ENCODE measurements around the gene BIN1.

The BIN1 gene

DNA sequence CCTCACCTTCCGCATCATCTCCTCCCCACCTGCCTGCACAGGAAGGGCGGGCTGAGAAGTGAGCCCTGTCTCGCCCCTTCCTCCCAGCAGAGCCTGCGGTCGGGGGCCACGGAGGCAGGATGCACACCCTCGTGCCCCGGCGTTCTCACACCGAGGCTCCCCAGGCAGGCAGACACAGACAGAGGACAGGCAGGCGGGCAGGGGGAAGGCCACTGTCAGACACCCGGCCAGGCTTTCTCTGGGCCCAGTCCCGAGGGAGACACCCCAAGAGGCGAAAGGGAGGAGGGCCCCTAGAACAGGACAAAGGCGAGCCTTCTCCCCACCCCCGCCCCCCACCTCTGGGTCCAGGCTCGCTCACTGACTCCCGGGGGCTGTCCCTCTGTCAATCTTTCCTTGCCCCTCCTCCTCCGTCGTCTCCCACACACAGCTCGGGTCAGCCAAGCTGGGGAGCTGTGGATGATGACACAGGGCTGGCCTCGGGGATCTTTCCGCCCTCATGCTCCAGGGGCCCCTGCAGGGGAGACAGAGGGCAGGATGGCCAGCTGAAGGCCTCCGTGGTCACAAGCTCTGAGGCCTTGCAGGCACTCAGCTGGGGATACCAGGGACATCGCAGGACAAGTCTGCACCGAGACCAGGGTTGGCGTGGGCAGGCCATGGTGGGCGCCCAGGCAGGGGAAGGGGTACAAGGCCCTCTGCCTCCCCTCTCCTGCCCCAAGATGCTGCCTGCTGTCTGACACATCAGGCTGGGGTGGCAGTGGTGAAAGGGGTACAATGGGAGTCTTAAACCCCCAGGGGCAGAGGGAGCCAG lies 24.9 kb downstream of the BIN1 start:
- no peak overlapping the region for H3K27ac ChIP-seq (ENCODE audit: low read depth, low read length, severe bottlenecking)
- peaks cover 6% of the 10 kb centered on the region for H3K36me3 ChIP-seq (ENCODE audit: control insufficient read depth, insufficient read depth, low read length)
- 81 to 87% methylated on average over 16 to 19 of the region's 28 CpGs for WGBS, 2 experiments (ENCODE audit: insufficient coverage in 2 of 2)
- no peak overlapping the region for H3K4me3 ChIP-seq (ENCODE audit: extremely low read depth, insufficient read depth, low read length, poor library complexity, severe bottlenecking)
- peaks cover 74% of the 10 kb centered on the region for H3K4me1 ChIP-seq (ENCODE audit: control insufficient read depth, insufficient read depth, low read length, poor library complexity, severe bottlenecking)
- no peaks in the 10 kb centered on the region for H3K9me3 ChIP-seq (ENCODE audit: control insufficient read depth, low read length)

DNA sequence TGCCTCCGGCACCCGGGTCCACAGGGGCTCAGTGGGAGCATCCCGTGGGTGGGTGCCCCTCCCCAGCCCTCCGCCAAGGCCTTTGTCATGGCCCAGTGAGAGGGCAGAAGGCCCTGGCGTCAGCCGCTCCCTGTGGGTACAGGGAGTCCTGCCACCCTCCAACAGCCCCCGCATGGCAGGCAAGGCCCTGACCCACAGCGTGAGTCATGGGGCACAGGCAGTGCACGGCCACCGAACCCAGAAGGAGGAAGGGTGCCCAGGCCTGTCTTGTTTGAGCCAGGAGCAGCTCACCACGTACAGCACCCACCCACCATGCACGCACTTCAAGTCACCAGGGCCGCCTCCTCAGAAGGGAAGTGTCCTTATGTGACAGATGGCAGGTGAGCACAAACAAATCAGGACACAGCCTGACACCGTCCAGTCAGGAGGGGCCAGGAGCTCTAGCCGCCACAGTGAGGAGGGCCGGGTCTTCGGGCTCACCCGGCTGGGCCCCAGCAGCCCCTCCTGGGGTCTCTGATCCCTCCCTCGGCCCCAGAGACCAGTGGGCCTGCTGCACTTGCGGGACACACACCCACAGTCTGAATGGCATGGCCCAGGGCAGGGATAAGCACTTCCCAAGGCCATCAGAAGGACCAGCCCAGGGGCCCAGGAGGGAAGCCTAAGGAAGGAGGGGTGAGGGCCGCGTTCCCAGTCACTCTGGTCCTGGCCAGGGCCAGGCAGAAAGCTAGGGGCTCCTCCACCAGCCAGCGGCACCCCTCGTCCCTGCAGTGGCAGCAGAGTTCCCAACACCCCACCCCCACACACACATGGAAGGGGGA lies 25.8 kb downstream of the BIN1 start:
- peaks cover 65% of the 10 kb centered on the region for H3K4me1 ChIP-seq (ENCODE audit: control insufficient read depth, insufficient read depth, low read length, poor library complexity, severe bottlenecking)
- WGBS, 2 experiments (ENCODE audit: insufficient coverage in 2 of 2) = 92 to 96% methylated on average over 18 to 19 of the region's 24 CpGs
- no peaks in the 10 kb centered on the region for H3K9me3 ChIP-seq (ENCODE audit: control insufficient read depth, low read length)
- peaks cover 11% of the 10 kb centered on the region for H3K36me3 ChIP-seq (ENCODE audit: control insufficient read depth, insufficient read depth, low read length)
- H3K27ac ChIP-seq (ENCODE audit: low read depth, low read length, severe bottlenecking) = peak overlapping the region; percentile 10
- no peak overlapping the region for H3K4me3 ChIP-seq (ENCODE audit: extremely low read depth, insufficient read depth, low read length, poor library complexity, severe bottlenecking)

DNA sequence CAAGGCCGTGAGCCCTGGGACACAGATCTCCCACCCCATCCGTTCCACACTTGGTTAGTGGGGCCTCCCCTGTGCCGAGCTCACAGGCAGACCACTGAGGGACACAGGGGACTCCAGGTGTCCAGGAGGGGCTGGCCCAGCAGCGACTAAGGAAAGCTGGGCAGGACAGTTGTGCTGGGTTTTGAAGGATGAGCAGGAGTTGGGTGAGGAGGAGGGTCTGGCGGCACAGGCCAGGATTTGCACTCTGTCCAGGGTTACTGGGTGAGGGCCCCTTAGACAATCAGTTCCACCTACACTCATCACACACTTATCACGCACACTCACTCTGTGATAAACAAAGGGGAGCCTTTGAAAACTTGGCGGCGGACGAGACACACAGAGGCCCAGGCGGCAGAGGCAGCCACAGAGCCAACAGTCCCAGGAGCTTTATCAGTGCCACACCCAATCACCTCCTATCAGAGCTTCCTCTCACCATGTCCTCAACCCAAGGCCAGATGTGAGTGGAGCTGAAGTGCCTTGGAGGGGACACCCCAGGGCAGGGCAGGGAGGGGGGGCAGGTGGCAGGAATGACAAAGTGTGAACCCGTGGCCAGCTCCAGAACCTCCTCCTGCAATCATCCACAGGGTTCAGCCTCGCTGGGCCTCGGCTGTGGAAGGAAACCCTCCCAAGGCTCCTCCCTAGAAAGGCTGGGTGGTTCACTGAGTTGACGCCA lies 26.6 kb downstream of the BIN1 start:
- Histone ChIP-seq H3K4me1 (ENCODE audit: control insufficient read depth, insufficient read depth, low read length, poor library complexity, severe bottlenecking) (peaks cover 58% of the 10 kb centered on the region), H3K27ac (ENCODE audit: low read depth, low read length, severe bottlenecking) (peak overlapping the region; percentile 10), H3K9me3 (ENCODE audit: control insufficient read depth, low read length) (no peaks in the 10 kb centered on the region), H3K36me3 (ENCODE audit: control insufficient read depth, insufficient read depth, low read length) (peaks cover 13% of the 10 kb centered on the region), H3K4me3 (ENCODE audit: extremely low read depth, insufficient read depth, low read length, poor library complexity, severe bottlenecking) (no peak overlapping the region)
- 88 to 96% methylated on average over 7 to 8 of the region's 14 CpGs for WGBS, 2 experiments (ENCODE audit: insufficient coverage in 2 of 2)

DNA sequence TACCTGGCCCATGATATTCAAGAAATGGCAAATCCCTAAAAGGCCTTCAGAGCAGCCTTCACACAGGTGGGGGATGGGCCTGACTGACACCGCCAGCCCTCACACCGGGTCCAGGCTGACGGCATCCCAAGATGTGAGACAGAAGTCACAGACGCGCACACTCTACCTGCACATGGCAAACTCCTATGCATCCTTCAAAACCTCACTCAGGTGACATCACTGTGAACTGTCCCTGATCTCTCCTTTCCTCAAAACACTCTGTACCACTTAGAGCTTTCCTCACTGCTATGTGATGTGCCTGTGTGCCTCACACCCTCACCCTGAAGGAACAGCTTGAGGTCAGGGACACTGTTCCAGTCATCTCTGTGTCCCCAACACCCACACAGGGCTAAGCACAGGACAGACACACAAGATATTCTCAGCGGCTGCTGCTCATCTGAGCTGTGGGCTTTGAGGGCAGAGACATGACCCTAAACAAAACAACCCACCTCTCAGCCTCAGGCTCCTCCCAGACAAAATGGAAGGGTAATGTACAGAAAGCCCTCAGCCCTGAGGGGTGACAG lies 27.5 kb downstream of the BIN1 start:
- WGBS, 2 experiments (ENCODE audit: insufficient coverage in 2 of 2) = 83 to 84% methylated on average over 3 to 5 of the region's 6 CpGs
- peaks cover 17% of the 10 kb centered on the region for H3K36me3 ChIP-seq (ENCODE audit: control insufficient read depth, insufficient read depth, low read length)
- no peak overlapping the region for H3K4me3 ChIP-seq (ENCODE audit: extremely low read depth, insufficient read depth, low read length, poor library complexity, severe bottlenecking)
- peaks cover 56% of the 10 kb centered on the region for H3K4me1 ChIP-seq (ENCODE audit: control insufficient read depth, insufficient read depth, low read length, poor library complexity, severe bottlenecking)
- H3K27ac ChIP-seq (ENCODE audit: low read depth, low read length, severe bottlenecking) = no peak overlapping the region
- H3K9me3 ChIP-seq (ENCODE audit: control insufficient read depth, low read length) = no peaks in the 10 kb centered on the region

DNA sequence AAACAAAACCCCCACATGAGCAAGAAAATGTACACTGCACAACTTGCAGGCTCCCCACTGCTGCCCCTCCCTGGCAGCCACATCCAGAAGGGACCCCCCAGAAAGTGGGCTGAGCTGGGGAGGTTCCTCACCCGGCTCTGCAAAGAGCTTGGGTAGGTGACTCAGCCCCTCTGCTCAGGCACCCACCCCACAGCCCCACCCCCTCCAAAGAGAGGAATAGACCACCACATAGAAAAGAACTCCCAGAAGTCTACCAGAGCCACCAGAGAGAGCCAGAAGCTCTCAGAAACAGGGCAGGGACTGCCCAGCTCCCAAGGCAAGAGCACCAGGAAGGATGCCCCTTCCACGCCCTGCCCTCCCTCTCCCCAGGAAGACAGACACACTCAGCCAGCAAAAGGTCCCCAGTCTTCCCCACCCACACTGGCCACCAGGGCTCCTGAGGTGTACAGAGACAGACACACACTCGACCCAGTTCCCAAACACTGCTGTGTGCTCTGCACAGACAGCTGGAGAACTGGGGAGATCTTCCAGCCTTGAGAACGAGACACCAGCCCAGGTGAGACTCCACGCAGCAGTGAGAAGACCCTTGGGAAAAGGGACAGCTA lies 28.2 kb downstream of the BIN1 start:
- WGBS, 2 experiments (ENCODE audit: insufficient coverage in 2 of 2) = 81 to 88% methylated on average over 3 to 4 of the region's 5 CpGs
- Histone ChIP-seq H3K4me1 (ENCODE audit: control insufficient read depth, insufficient read depth, low read length, poor library complexity, severe bottlenecking) (peaks cover 54% of the 10 kb centered on the region), H3K27ac (ENCODE audit: low read depth, low read length, severe bottlenecking) (no peak overlapping the region), H3K9me3 (ENCODE audit: control insufficient read depth, low read length) (no peaks in the 10 kb centered on the region), H3K36me3 (ENCODE audit: control insufficient read depth, insufficient read depth, low read length) (peaks cover 17% of the 10 kb centered on the region), H3K4me3 (ENCODE audit: extremely low read depth, insufficient read depth, low read length, poor library complexity, severe bottlenecking) (no peak overlapping the region)

DNA sequence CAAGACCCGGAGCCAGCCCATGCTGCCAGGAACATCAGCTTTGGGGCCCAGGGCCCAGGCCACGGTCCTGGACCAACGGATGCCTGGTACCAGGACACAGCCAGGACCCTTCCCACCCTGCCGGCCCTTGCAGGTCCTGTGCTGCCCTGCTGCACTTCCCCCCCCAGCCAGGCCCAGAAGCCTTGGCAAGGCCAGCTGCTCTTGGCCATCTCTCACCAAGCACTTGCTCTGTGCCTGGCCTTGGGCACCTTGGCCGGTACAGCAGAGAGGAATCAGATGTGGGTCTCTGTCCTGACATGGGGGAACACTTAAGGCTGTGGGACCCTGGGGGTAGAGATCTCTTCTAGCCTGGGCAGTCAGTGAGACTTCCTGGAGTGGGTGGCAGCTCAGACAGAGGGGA lies 28.9 kb downstream of the BIN1 start:
- H3K36me3 ChIP-seq (ENCODE audit: control insufficient read depth, insufficient read depth, low read length) = peaks cover 17% of the 10 kb centered on the region
- no peaks in the 10 kb centered on the region for H3K9me3 ChIP-seq (ENCODE audit: control insufficient read depth, low read length)
- H3K4me3 ChIP-seq (ENCODE audit: extremely low read depth, insufficient read depth, low read length, poor library complexity, severe bottlenecking) = no peak overlapping the region
- 85 to 100% methylated on average over 2 to 5 of the region's 5 CpGs for WGBS, 2 experiments (ENCODE audit: insufficient coverage in 2 of 2)
- H3K4me1 ChIP-seq (ENCODE audit: control insufficient read depth, insufficient read depth, low read length, poor library complexity, severe bottlenecking) = peaks cover 56% of the 10 kb centered on the region
- H3K27ac ChIP-seq (ENCODE audit: low read depth, low read length, severe bottlenecking) = no peak overlapping the region

DNA sequence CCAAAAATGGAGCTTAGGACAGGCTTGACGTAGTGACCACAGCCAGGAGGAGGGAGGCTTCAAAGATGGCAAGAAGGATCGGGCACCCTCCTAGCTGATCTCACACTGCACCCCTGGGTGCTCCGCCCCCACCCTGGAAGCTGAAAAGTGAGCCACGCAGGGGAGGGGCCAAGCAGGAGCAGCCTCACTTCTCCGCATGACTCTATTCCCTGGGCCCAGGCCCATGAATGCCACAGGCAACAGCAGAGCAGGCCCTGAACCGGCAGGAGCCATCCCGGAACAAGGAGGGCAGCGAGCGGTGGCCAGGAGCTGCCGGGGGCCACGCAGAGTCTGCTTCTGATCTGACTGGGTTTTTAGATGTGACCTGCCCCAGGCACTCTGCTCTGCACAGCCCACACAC lies 30.0 kb downstream of the BIN1 start:
- H3K9me3 ChIP-seq (ENCODE audit: control insufficient read depth, low read length) = no peaks in the 10 kb centered on the region
- peaks cover 49% of the 10 kb centered on the region for H3K4me1 ChIP-seq (ENCODE audit: control insufficient read depth, insufficient read depth, low read length, poor library complexity, severe bottlenecking)
- peaks cover 28% of the 10 kb centered on the region for H3K36me3 ChIP-seq (ENCODE audit: control insufficient read depth, insufficient read depth, low read length)
- no peak overlapping the region for H3K4me3 ChIP-seq (ENCODE audit: extremely low read depth, insufficient read depth, low read length, poor library complexity, severe bottlenecking)
- 81 to 88% methylated on average over 4 to 6 of the region's 11 CpGs for WGBS, 2 experiments (ENCODE audit: insufficient coverage in 2 of 2)
- no peak overlapping the region for H3K27ac ChIP-seq (ENCODE audit: low read depth, low read length, severe bottlenecking)

DNA sequence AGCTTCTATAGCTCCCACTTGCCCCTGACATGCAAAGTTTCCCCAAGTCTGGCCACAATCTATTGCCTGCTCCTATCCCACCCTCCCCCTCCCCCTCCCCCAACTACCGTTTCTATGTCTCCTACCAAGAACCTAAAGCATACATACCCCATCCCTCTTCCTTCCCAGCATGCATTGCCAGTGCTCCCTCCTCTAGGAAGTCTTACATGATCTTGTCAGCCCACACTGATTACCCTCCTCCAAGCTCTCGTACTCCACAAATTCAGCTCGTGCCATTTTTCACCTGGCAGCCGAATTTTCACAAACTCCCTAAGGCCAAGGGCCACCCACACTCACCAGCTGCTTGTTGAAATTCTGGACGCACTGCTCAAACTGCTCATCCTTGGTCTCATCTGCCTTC lies 30.7 kb downstream of the BIN1 start:
- Histone ChIP-seq H3K9me3 (ENCODE audit: control insufficient read depth, low read length) (no peaks in the 10 kb centered on the region), H3K27ac (ENCODE audit: low read depth, low read length, severe bottlenecking) (no peak overlapping the region), H3K4me1 (ENCODE audit: control insufficient read depth, insufficient read depth, low read length, poor library complexity, severe bottlenecking) (peaks cover 48% of the 10 kb centered on the region), H3K4me3 (ENCODE audit: extremely low read depth, insufficient read depth, low read length, poor library complexity, severe bottlenecking) (no peak overlapping the region), H3K36me3 (ENCODE audit: control insufficient read depth, insufficient read depth, low read length) (peaks cover 34% of the 10 kb centered on the region)
- 83 to 93% methylated on average over 1 to 4 of the region's 5 CpGs for WGBS, 2 experiments (ENCODE audit: insufficient coverage in 2 of 2)

DNA sequence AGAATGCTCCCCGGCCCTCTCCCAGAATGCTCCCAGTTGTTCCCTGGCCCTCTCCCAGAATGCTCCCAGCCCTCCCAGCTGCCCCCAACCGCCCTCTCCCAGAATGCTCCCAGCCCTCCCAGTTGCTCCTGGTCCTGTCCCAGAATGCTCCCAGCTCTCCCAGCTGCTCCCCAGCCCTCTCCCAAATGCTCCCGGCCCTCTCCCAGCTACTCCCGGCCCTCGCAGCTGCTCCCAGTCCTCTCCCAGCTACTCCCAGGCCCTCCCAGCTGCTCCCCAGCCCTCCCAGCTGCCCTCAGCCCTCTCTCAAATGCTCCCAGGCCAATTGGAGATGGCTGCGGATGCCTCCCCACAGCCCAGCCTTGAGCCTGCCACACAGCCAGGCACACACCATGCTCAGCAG lies 31.1 kb downstream of the BIN1 start:
- no peaks in the 10 kb centered on the region for H3K9me3 ChIP-seq (ENCODE audit: control insufficient read depth, low read length)
- 85 to 96% methylated on average over 4 to 5 of the region's 6 CpGs for WGBS, 2 experiments (ENCODE audit: insufficient coverage in 2 of 2)
- H3K27ac ChIP-seq (ENCODE audit: low read depth, low read length, severe bottlenecking) = no peak overlapping the region
- no peak overlapping the region for H3K4me3 ChIP-seq (ENCODE audit: extremely low read depth, insufficient read depth, low read length, poor library complexity, severe bottlenecking)
- peaks cover 43% of the 10 kb centered on the region for H3K4me1 ChIP-seq (ENCODE audit: control insufficient read depth, insufficient read depth, low read length, poor library complexity, severe bottlenecking)
- peaks cover 38% of the 10 kb centered on the region for H3K36me3 ChIP-seq (ENCODE audit: control insufficient read depth, insufficient read depth, low read length)

DNA sequence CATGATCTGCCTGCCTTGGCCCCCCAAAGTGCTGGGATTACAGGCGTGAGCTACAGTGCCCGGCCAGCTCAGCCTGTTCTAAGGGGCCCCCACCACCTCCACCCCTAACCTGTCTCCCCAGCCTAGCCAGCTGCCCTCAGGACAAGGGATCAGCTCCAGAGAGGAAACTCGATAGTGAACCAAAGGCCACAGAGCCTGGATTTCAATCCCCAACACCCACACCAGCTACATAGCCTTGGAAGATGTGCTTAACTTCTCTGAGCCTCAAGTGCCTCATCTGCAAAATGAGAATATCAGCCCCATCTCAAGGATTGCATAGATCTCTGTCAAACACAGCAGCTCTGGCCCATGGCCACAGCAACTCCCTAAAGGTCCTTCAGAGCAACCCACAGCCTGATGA lies 32.0 kb downstream of the BIN1 start:
- no peak overlapping the region for H3K4me3 ChIP-seq (ENCODE audit: extremely low read depth, insufficient read depth, low read length, poor library complexity, severe bottlenecking)
- H3K9me3 ChIP-seq (ENCODE audit: control insufficient read depth, low read length) = no peaks in the 10 kb centered on the region
- peaks cover 34% of the 10 kb centered on the region for H3K4me1 ChIP-seq (ENCODE audit: control insufficient read depth, insufficient read depth, low read length, poor library complexity, severe bottlenecking)
- peaks cover 47% of the 10 kb centered on the region for H3K36me3 ChIP-seq (ENCODE audit: control insufficient read depth, insufficient read depth, low read length)
- H3K27ac ChIP-seq (ENCODE audit: low read depth, low read length, severe bottlenecking) = no peak overlapping the region
- WGBS, 2 experiments (ENCODE audit: insufficient coverage in 2 of 2) = 93 to 100% methylated on average over 1 to 3 of the region's 3 CpGs
